Omental fat pad (tissue), 4 donors: Measurements from ENCODE around the gene BCL6. TPM values are rescaled to one million over a fixed set of nuclear protein-coding genes. Genes with fewer than 3 reads are reported as not detected.

ENCODE experiments used
- ATAC-seq: fragments of 150-250 bp; one replicate; pipeline ENCODE4 v1.9.1; 2016; ENCODE audit warnings: mild to moderate bottlenecking, moderate library complexity; ENCODE audit not compliant: low FRiP score
- DNase-seq: peaks from one replicate; pipeline ENCODE4 v3.0.0-alpha.2; 2019; ENCODE audit warnings: low spot score
- CTCF ChIP-seq, 3 donors: fragments of 450-650 bp; IDR thresholded peaks; one replicate each; pipeline ENCODE4 v1.5.1; 2016 to 2017; ENCODE audit warnings: antibody characterized with exemption in 3 of 3, mild to moderate bottlenecking in 3 of 3, moderate library complexity in 2 of 3
- total RNA-seq, 4 donors: library from RNA; depleted of rRNA; stranded (reverse); fragments of >200 nt; gene quantifications; one replicate each; pipeline ENCODE4 v1.1.0, GENCODE V29; 2016

The BCL6 gene
- total RNA-seq, 4 donors from 2014 or later, result 148 to 323 (median 179) TPM

- DNase-seq (no peak), ATAC-seq (no peak)
- no peak for TF ChIP-seq CTCF (IDR thresholded peaks at IDR 0.05)
These were observed 45.0 kb downstream of the BCL6 start for GRCh38 chr3:187700249-187700648.

- no peak for TF ChIP-seq CTCF (IDR thresholded peaks at IDR 0.05)
- DNase-seq, result no peak
- ATAC-seq, result no peak
These were observed 46.5 kb downstream of the BCL6 start for GRCh38 chr3:187698499-187699399.

GRCh38 chr3:187696021-187696420, 49.2 kb downstream of the BCL6 start:
- ATAC-seq, result no peak
- no peak for TF ChIP-seq CTCF (IDR thresholded peaks at IDR 0.05)
- DNase-seq, result no peak

- TF ChIP-seq CTCF (IDR thresholded peaks at IDR 0.05), result no peak
- ATAC-seq, result no peak
- DNase-seq, result no peak
These were observed 49.8 kb downstream of the BCL6 start for GRCh38 chr3:187695449-187695848.

- no peak for ATAC-seq
- DNase-seq, result no peak
- no peak for TF ChIP-seq CTCF (IDR thresholded peaks at IDR 0.05)
These were observed 50.5 kb downstream of the BCL6 start for GRCh38 chr3:187694801-187695200.

GRCh38 chr3:187693431-187693830, 51.8 kb downstream of the BCL6 start:
- ATAC-seq (no peak), DNase-seq (no peak)
- TF ChIP-seq CTCF (IDR thresholded peaks at IDR 0.05), result no peak

- no peak for TF ChIP-seq CTCF (IDR thresholded peaks at IDR 0.05)
- no peak for ATAC-seq
- no peak for DNase-seq
These were observed 55.3 kb downstream of the BCL6 start for GRCh38 chr3:187689984-187690383.
